Upper lobe of left lung (tissue), 4 donors: ENCODE measurements around the gene PABPN1.

Source experiments
- CTCF ChIP-seq, 6 experiments: fragments of 450-650 bp in 4 of 6; fragments of 200-600 bp in 2 of 6; sonication (generic) in 2 of 6; IDR thresholded peaks; one replicate each; pipeline ENCODE4 v1.5.1; 2016 to 2019; ENCODE audit warnings: antibody characterized with exemption in 6 of 6
- EP300 ChIP-seq, 4 donors: sonication (generic); formaldehyde crosslinking; IDR thresholded peaks; one replicate each; pipeline ENCODE4 v1.5.1; 2017; ENCODE audit warnings: antibody characterized with exemption in 4 of 4, control low read depth in 2 of 4
- POLR2A ChIP-seq, 4 donors: fragments of 450-650 bp; IDR thresholded peaks; one replicate each; pipeline ENCODE4 v1.5.1; 2016 to 2017; ENCODE audit warnings: antibody characterized with exemption in 4 of 4, mild to moderate bottlenecking in 2 of 4

GRCh38 chr14:23324993-23325392, 3.7 kb downstream of the PABPN1 start:
- TF ChIP-seq POLR2A (IDR thresholded peaks at IDR 0.05) (no peak), CTCF (IDR thresholded peaks at IDR 0.05) (no peak), EP300 (IDR thresholded peaks at IDR 0.05) (no peak)
